Stimulated activated CD4-positive, alpha-beta T cell treated with anti-CD3 and anti-CD28 coated beads, Interleukin-1b, Interleukin-23, amount 100 ng/mL, for 1 hour (primary cell): ENCODE results near the gene C10orf143.

Experiments used
- DNase-seq, 2 donors: peaks; one replicate each; pipeline ENCODE4 v3.0.0-alpha.2; 2020; ENCODE audit warnings: low read depth in 2 of 2

Gene C10orf143

GRCh38 chr10:130053561-130053960 is 57.1 kb downstream of the C10orf143 start:
- no peak for DNase-seq

- DNase-seq, result no peak
Observed at GRCh38 chr10:130052193-130052592, 58.4 kb downstream of the C10orf143 start.

- DNase-seq, result no peak
Observed at GRCh38 chr10:130050721-130051120, 59.9 kb downstream of the C10orf143 start.

- DNase-seq, result no peak
Observed at GRCh38 chr10:130049987-130050386, 60.6 kb downstream of the C10orf143 start.

GRCh38 chr10:130049244-130049643 is 61.4 kb downstream of the C10orf143 start:
- DNase-seq, result no peak

GRCh38 chr10:130048081-130048480 is 62.5 kb downstream of the C10orf143 start:
- no peak for DNase-seq

GRCh38 chr10:130047336-130047735 is 63.3 kb downstream of the C10orf143 start:
- no peak for DNase-seq

- no peak for DNase-seq
Observed at GRCh38 chr10:130046591-130046990, 64.0 kb downstream of the C10orf143 start.

GRCh38 chr10:130045801-130046321 is 64.8 kb downstream of the C10orf143 start:
- DNase-seq, result no peak

- no peak for DNase-seq
Observed at GRCh38 chr10:130045091-130045652, 65.5 kb downstream of the C10orf143 start.

GRCh38 chr10:130044067-130045061 is 66.3 kb downstream of the C10orf143 start:
- no peak for DNase-seq

- no peak for DNase-seq
Observed at GRCh38 chr10:130043491-130043890, 67.1 kb downstream of the C10orf143 start.

- no peak for DNase-seq
Observed at GRCh38 chr10:130042381-130042780, 68.2 kb downstream of the C10orf143 start.

- DNase-seq, result no peak
Observed at GRCh38 chr10:130041451-130042371, 68.9 kb downstream of the C10orf143 start.

GRCh38 chr10:130040817-130041330 is 69.8 kb downstream of the C10orf143 start:
- DNase-seq, result no peak

- no peak for DNase-seq
Observed at GRCh38 chr10:130040351-130040750, 70.3 kb downstream of the C10orf143 start.

GRCh38 chr10:130039141-130039540 is 71.5 kb downstream of the C10orf143 start:
- DNase-seq, result no peak

- no peak for DNase-seq
Observed at GRCh38 chr10:130038611-130039109, 72.0 kb downstream of the C10orf143 start.

- no peak for DNase-seq
Observed at GRCh38 chr10:130038019-130038555, 72.5 kb downstream of the C10orf143 start.

- no peak for DNase-seq
Observed at GRCh38 chr10:130037169-130037661, 73.4 kb downstream of the C10orf143 start.
